Neural cell (in vitro differentiated cells): ENCODE results near the gene PCDH17. TPM values are rescaled to one million over a fixed set of nuclear protein-coding genes. Genes with fewer than 3 reads are reported as not detected.

Experiments used
- H2AFZ ChIP-seq: fragments of 200-600, 300-800 bp; sonication (generic), shearing (Covaris generic); 2 replicates; pipeline ENCODE4 v1.6.0; 2014; ENCODE audit warnings: low read depth, mild to moderate bottlenecking, antibody characterized with exemption, low read length, moderate library complexity
- H3F3A ChIP-seq: fragments of 200-600 bp; shearing (Covaris generic); 2 replicates; pipeline ENCODE4 v1.6.1; 2016; ENCODE audit warnings: mild to moderate bottlenecking, moderate library complexity, mixed read lengths, antibody characterized with exemption, low read length; ENCODE audit not compliant: insufficient read depth, poor library complexity, severe bottlenecking
- H3K27ac ChIP-seq: fragments of 200-600, 300-800 bp; sonication (generic), shearing (Covaris generic); 2 replicates; pipeline ENCODE4 v1.5.1; 2014; ENCODE audit warnings: mild to moderate bottlenecking, low read length, moderate library complexity
- H3K27me3 ChIP-seq: fragments of 300-800, 200-600 bp; sonication (generic), shearing (Covaris generic); 2 replicates; pipeline ENCODE4 v1.6.0; 2014; ENCODE audit warnings: mild to moderate bottlenecking, low read depth, low read length, moderate library complexity; ENCODE audit not compliant: insufficient read depth
- H3K36me3 ChIP-seq: fragments of 300-800, 200-600 bp; sonication (generic), shearing (Covaris generic); 2 replicates; pipeline ENCODE4 v1.5.1; 2014; ENCODE audit warnings: mild to moderate bottlenecking, antibody characterized with exemption, low read length, moderate library complexity; ENCODE audit not compliant: insufficient read depth
- H3K4me2 ChIP-seq: fragments of 300-800, 200-600 bp; sonication (generic), shearing (Covaris generic); 2 replicates; pipeline ENCODE4 v1.6.0; 2014; ENCODE audit warnings: mild to moderate bottlenecking, low read length
- H3K4me3 ChIP-seq: fragments of 300-800, 200-600 bp; sonication (generic), shearing (Covaris generic); 2 replicates; pipeline ENCODE4 v1.5.1; 2014; ENCODE audit warnings: mild to moderate bottlenecking, low read length, moderate library complexity
- H3K79me2 ChIP-seq: fragments of 200-600 bp; shearing (Covaris generic); replicated peaks from 2 replicates; pipeline ENCODE4 v1.6.0; 2014; ENCODE audit warnings: mild to moderate bottlenecking, low read length, moderate library complexity; ENCODE audit not compliant: insufficient read depth
- H3K9ac ChIP-seq: fragments of 300-800, 200-600 bp; sonication (generic), shearing (Covaris generic); 2 replicates; pipeline ENCODE4 v1.6.1; 2016; ENCODE audit warnings: mild to moderate bottlenecking, low read length, mixed read lengths
- H3K9me2 ChIP-seq: fragments of 200-600 bp; shearing (Covaris generic); 2 replicates; pipeline ENCODE4 v1.6.1; 2016; ENCODE audit warnings: mild to moderate bottlenecking, low read length, mixed read lengths; ENCODE audit not compliant: insufficient read depth
- H3K9me3 ChIP-seq: fragments of 200-600, 300-800 bp; sonication (generic), shearing (Covaris generic); 2 replicates; pipeline ENCODE4 v1.6.1; 2016; ENCODE audit warnings: mild to moderate bottlenecking, mixed run types, low read length, moderate library complexity, mixed read lengths
- H4K20me1 ChIP-seq: fragments of 200-600 bp; shearing (Covaris generic); 2 replicates; pipeline ENCODE4 v1.6.1; 2016; ENCODE audit warnings: mild to moderate bottlenecking, mixed run types; ENCODE audit not compliant: insufficient read depth
- CTCF ChIP-seq: fragments of 450-650 bp; IDR thresholded peaks from 2 replicates; pipeline ENCODE4 v1.5.1; 2014; ENCODE audit warnings: antibody characterized with exemption, mild to moderate bottlenecking, moderate library complexity; ENCODE audit not compliant: poor library complexity, severe bottlenecking
- EP300 ChIP-seq: fragments of 450-650 bp; conservative IDR thresholded peaks from 2 replicates; pipeline ENCODE4 v1.6.1; 2014; ENCODE audit warnings: antibody characterized with exemption, mild to moderate bottlenecking, moderate library complexity; ENCODE audit not compliant: poor library complexity, severe bottlenecking
- EZH2 ChIP-seq: fragments of 200-600, 300-800 bp; shearing (Covaris generic), sonication (generic); IDR thresholded peaks from 2 replicates; pipeline ENCODE4 v1.6.1; 2014; ENCODE audit warnings: antibody characterized with exemption, low read length, borderline replicate concordance, mild to moderate bottlenecking; ENCODE audit not compliant: insufficient read depth, poor library complexity, severe bottlenecking
- MXI1 ChIP-seq: fragments of 450-650 bp; conservative IDR thresholded peaks from 2 replicates; pipeline ENCODE4 v1.6.1; 2014; ENCODE audit warnings: antibody characterized with exemption, mild to moderate bottlenecking; ENCODE audit not compliant: poor library complexity, severe bottlenecking
- POLR2AphosphoS5 ChIP-seq: IDR thresholded peaks from 2 replicates; pipeline ENCODE4 v1.6.1; 2012
- RAD21 ChIP-seq: fragments of 450-650 bp; conservative IDR thresholded peaks from 2 replicates; pipeline ENCODE4 v1.6.1; 2014; ENCODE audit warnings: antibody characterized with exemption, mild to moderate bottlenecking, moderate library complexity
- REST ChIP-seq: IDR thresholded peaks from 2 replicates; pipeline ENCODE4 v1.6.1; 2012; ENCODE audit warnings: borderline replicate concordance
- SMC3 ChIP-seq: fragments of 450-650 bp; conservative IDR thresholded peaks from 2 replicates; pipeline ENCODE4 v1.6.1; 2014; ENCODE audit warnings: antibody characterized with exemption, mild to moderate bottlenecking, moderate library complexity; ENCODE audit not compliant: poor library complexity
- TAF1 ChIP-seq: IDR thresholded peaks from 2 replicates; pipeline ENCODE4 v1.6.1; 2012; ENCODE audit warnings: low read depth
- polyA plus RNA-seq: library from polyadenylated mRNA; depleted of rRNA; stranded (reverse); fragments of >200 nt; gene quantifications from 2 replicates; pipeline ENCODE4 v1.2.3, GENCODE V29; 2014

The PCDH17 gene
- polyA plus RNA-seq, 1 donor from 2014 or later: 6.5 TPM

GRCh38 chr13:57672168-57672567, 40.6 kb downstream of the PCDH17 start:
- TF ChIP-seq TAF1: no peak
- no peak for TF ChIP-seq CTCF
- TF ChIP-seq MXI1: no peak
- TF ChIP-seq REST: no peak
- no peak for TF ChIP-seq EZH2
- no peak for TF ChIP-seq RAD21
- TF ChIP-seq EP300: no peak
- TF ChIP-seq POLR2AphosphoS5: no peak
- no peak for TF ChIP-seq SMC3
- Histone ChIP-seq H3K4me3 (no peak overlapping the region), H3K36me3 (no peaks in the 10 kb centered on the region), H3F3A (no peaks in the 10 kb centered on the region), H3K27me3 (no peaks in the 10 kb centered on the region), H3K9me2 (no peaks in the 10 kb centered on the region), H2AFZ (no peak overlapping the region), H4K20me1 (no peaks in the 10 kb centered on the region), H3K4me2 (no peak overlapping the region), H3K9ac (no peak overlapping the region), H3K9me3 (no peaks in the 10 kb centered on the region), H3K27ac (no peak overlapping the region), H3K79me2 (no peaks in the 10 kb centered on the region)

- Histone ChIP-seq H3K9me3 (no peaks in the 10 kb centered on the region), H4K20me1 (no peaks in the 10 kb centered on the region), H3K9ac (no peak overlapping the region), H3K27me3 (no peaks in the 10 kb centered on the region), H3K4me3 (no peak overlapping the region), H3K36me3 (no peaks in the 10 kb centered on the region), H3F3A (no peaks in the 10 kb centered on the region), H3K9me2 (no peaks in the 10 kb centered on the region), H2AFZ (no peak overlapping the region), H3K79me2 (no peaks in the 10 kb centered on the region), H3K27ac (no peak overlapping the region), H3K4me2 (no peak overlapping the region)
- TF ChIP-seq REST (no peak), TAF1 (no peak), POLR2AphosphoS5 (no peak), RAD21 (no peak), CTCF (no peak), MXI1 (no peak), EP300 (no peak), SMC3 (no peak), EZH2 (no peak)
Measured at GRCh38 chr13:57673197-57673596, 41.7 kb downstream of the PCDH17 start.
